Prostate gland (tissue), 2 donors: ENCODE results near the gene ZNRF1.

Experiments
- POLR2A ChIP-seq: fragments of 450-650 bp; IDR thresholded peaks from one replicate; pipeline ENCODE4 v1.6.1; 2016; ENCODE audit warnings: antibody characterized with exemption, mild to moderate bottlenecking
- POLR2AphosphoS5 ChIP-seq: sonication (generic); formaldehyde crosslinking; IDR thresholded peaks from one replicate; pipeline ENCODE4 v1.6.1; 2017; ENCODE audit warnings: antibody characterized with exemption
- TF ChIP-seq, protein P1 (sequence below), 4 experiments: fragments of 200-600 bp in 2 of 4; fragments of 450-650 bp in 2 of 4; sonication (generic) in 2 of 4; IDR thresholded peaks; 1 replicate in 3 of 4; 2 replicates in 1 of 4; pipeline ENCODE4 v1.5.1; 2016 to 2019; ENCODE audit warnings: antibody characterized with exemption in 4 of 4, mild to moderate bottlenecking in 2 of 4, moderate library complexity in 2 of 4

DNA sequence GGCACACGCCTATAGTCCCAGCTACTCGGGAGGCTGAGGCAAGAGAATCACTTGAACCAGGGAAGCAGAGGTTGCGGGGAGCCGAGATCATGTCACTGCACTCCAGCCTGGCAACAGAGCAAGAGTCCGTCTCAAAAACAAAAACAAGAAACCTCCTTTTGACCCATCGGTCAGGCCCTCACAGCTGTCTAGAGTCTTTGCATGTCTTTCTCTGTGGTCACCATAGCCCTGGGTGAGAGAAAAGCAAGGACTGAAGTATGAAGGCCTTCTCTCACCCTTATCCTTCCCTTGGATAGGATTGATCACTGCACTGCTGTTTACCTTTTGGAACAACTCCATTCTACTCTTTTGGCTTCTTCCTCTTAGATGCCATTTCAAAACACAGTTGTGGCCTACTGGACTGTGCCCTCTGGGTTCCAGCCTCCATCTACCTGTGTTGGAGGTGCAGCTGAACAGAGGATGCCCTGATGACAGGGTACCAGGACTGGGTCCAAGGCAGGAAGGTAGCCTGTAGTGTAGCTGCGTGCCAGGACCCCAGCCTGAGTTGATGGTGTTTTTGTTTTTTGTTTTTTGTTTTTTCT lies 80.6 kb downstream of the ZNRF1 start:
- TF ChIP-seq, protein P1, sequence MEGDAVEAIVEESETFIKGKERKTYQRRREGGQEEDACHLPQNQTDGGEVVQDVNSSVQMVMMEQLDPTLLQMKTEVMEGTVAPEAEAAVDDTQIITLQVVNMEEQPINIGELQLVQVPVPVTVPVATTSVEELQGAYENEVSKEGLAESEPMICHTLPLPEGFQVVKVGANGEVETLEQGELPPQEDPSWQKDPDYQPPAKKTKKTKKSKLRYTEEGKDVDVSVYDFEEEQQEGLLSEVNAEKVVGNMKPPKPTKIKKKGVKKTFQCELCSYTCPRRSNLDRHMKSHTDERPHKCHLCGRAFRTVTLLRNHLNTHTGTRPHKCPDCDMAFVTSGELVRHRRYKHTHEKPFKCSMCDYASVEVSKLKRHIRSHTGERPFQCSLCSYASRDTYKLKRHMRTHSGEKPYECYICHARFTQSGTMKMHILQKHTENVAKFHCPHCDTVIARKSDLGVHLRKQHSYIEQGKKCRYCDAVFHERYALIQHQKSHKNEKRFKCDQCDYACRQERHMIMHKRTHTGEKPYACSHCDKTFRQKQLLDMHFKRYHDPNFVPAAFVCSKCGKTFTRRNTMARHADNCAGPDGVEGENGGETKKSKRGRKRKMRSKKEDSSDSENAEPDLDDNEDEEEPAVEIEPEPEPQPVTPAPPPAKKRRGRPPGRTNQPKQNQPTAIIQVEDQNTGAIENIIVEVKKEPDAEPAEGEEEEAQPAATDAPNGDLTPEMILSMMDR (IDR thresholded peaks at IDR 0.05): no peak
- TF ChIP-seq POLR2AphosphoS5 (no peak), POLR2A (no peak)
